H1 (cell line): Measurements from ENCODE around the gene CD1D. TPM values are rescaled to one million over a fixed set of nuclear protein-coding genes. Genes with fewer than 3 reads are reported as not detected.

ENCODE experiments used
- CTCF ChIA-PET: fragments of 300-600 bp; sonication (Branson Sonifier 250); formaldehyde crosslinking; loops from one replicate; lab custom pipeline; 2021; ENCODE audit not compliant: partially characterized antibody; lab: Charles Lee
- POLR2A ChIA-PET: fragments of 300-600 bp; sonication (Branson Sonifier 250); formaldehyde crosslinking; loops from one replicate; lab custom pipeline; 2021; ENCODE audit warnings: inconsistent platforms; ENCODE audit not compliant: partially characterized antibody; lab: Charles Lee
- DNase-seq, 2 experiments: peaks; one replicate each; pipeline versions ENCODE4 v3.0.0 to v3.0.0-alpha.2; 2010 to 2022; ENCODE audit warnings: low spot score in 2 of 2, low read depth in 1 of 2, mixed read lengths in 1 of 2
- FAIRE-seq: peaks from 2 replicates; lab custom pipeline; 2011; peaks lifted over from hg19 to GRCh38; lab: Jason Lieb, UNC
- H2AFZ ChIP-seq: 2 replicates; pipeline ENCODE4 v1.8.1; 2012; ENCODE audit warnings: low read length, inconsistent platforms
- H2AK5ac ChIP-seq: 2 replicates; pipeline ENCODE4 v1.6.1; 2013; ENCODE audit warnings: low read depth, low read length
- H2BK120ac ChIP-seq: replicated peaks from 2 replicates; pipeline ENCODE3; 2013; ENCODE audit warnings: low read depth, low read length, inconsistent platforms
- H2BK12ac ChIP-seq: 2 replicates; pipeline ENCODE4 v1.6.1; 2013; ENCODE audit warnings: low read depth, low read length
- H2BK15ac ChIP-seq: 2 replicates; pipeline ENCODE4 v1.6.1; 2013; ENCODE audit warnings: low read length
- H2BK20ac ChIP-seq: 2 replicates; pipeline ENCODE4 v1.6.1; 2013; ENCODE audit warnings: low read length
- H2BK5ac ChIP-seq: 2 replicates; pipeline ENCODE4 v1.6.1; 2013; ENCODE audit warnings: low read depth, low read length
- H3K14ac ChIP-seq: 2 replicates; pipeline ENCODE4 v1.6.1; 2013; ENCODE audit warnings: inconsistent platforms; ENCODE audit not compliant: insufficient read length
- H3K18ac ChIP-seq: 2 replicates; pipeline ENCODE4 v1.6.1; 2013; ENCODE audit warnings: low read length; ENCODE audit errors: extremely low read depth
- H3K23ac ChIP-seq: 2 replicates; pipeline ENCODE4 v1.6.1; 2013; ENCODE audit warnings: inconsistent platforms; ENCODE audit not compliant: insufficient read length
- H3K23me2 ChIP-seq: 2 replicates; pipeline ENCODE4 v1.6.1; 2013; ENCODE audit warnings: low read depth, low read length
- H3K27ac ChIP-seq: 2 replicates; pipeline ENCODE4 v1.6.1; 2011; ENCODE audit warnings: low read depth, low read length, inconsistent platforms
- H3K27me3 ChIP-seq, 4 experiments: replicated peaks in 1 of 4; 1 replicate in 1 of 4; 2 replicates in 3 of 4; pipeline versions ENCODE4 v1.6.1 to v1.8.1; 2011 to 2013; ENCODE audit warnings: low read length in 3 of 4, mild to moderate bottlenecking in 3 of 4, inconsistent platforms in 2 of 4, mixed read lengths in 2 of 4, moderate library complexity in 1 of 4; ENCODE audit not compliant: control insufficient read depth in 3 of 4, insufficient read depth in 3 of 4; ENCODE audit errors: extremely low read depth in 1 of 4
- H3K36me3 ChIP-seq, 4 experiments: 2 replicates each; pipeline versions ENCODE4 v1.6.1 to v1.8.1; 2011 to 2013; ENCODE audit warnings: mild to moderate bottlenecking in 4 of 4, low read length in 3 of 4, moderate library complexity in 2 of 4, control low read depth in 1 of 4, inconsistent platforms in 1 of 4; ENCODE audit not compliant: insufficient read depth in 4 of 4, control insufficient read depth in 2 of 4
- H3K4ac ChIP-seq: replicated peaks from 2 replicates; pipeline ENCODE3; 2013; ENCODE audit warnings: low read length, low read depth, mixed read lengths, inconsistent platforms; ENCODE audit not compliant: insufficient read length
- H3K4me1 ChIP-seq, 4 experiments: replicated peaks in 1 of 4; 1 replicate in 1 of 4; 2 replicates in 3 of 4; pipeline versions ENCODE4 v1.6.1 to v1.8.1; 2011 to 2013; ENCODE audit warnings: low read length in 3 of 4, inconsistent platforms in 2 of 4, mixed read lengths in 1 of 4; ENCODE audit not compliant: insufficient read depth in 4 of 4, control insufficient read depth in 3 of 4
- H3K4me2 ChIP-seq, 2 experiments: 2 replicates each; pipeline versions ENCODE4 v1.6.1 to v1.8.1; 2011 to 2013; ENCODE audit warnings: low read depth in 2 of 2, low read length in 2 of 2, control low read depth in 1 of 2, inconsistent platforms in 1 of 2, mild to moderate bottlenecking in 1 of 2; ENCODE audit not compliant: insufficient read depth in 1 of 2
- H3K4me3 ChIP-seq, 4 experiments: fragments of 200-600, 300-600 bp in 1 of 4; sonication (generic), shearing (Covaris generic), sonication (Bioruptor Twin) in 1 of 4; 2 replicates each; pipeline versions ENCODE4 v1.5.1 to v1.8.1; 2011 to 2016; ENCODE audit warnings: low read length in 4 of 4, low read depth in 3 of 4, control low read depth in 2 of 4, inconsistent platforms in 2 of 4, mild to moderate bottlenecking in 2 of 4, mixed read lengths in 1 of 4, moderate library complexity in 1 of 4; ENCODE audit not compliant: insufficient read depth in 2 of 4; ENCODE audit errors: extremely low read depth in 1 of 4
- H3K56ac ChIP-seq: replicated peaks from 2 replicates; pipeline ENCODE3; 2013; ENCODE audit warnings: low read depth, mild to moderate bottlenecking, mixed read lengths, low read length, inconsistent platforms; ENCODE audit not compliant: insufficient read length
- H3K79me1 ChIP-seq: 2 replicates; pipeline ENCODE4 v1.6.1; 2013; ENCODE audit warnings: low read depth, low read length, control low read depth
- H3K79me2 ChIP-seq, 2 experiments: 2 replicates each; pipeline versions ENCODE4 v1.6.1 to v1.8.1; 2012 to 2013; ENCODE audit warnings: low read length in 2 of 2, mild to moderate bottlenecking in 2 of 2, inconsistent platforms in 1 of 2; ENCODE audit not compliant: insufficient read depth in 2 of 2, control insufficient read depth in 1 of 2
- H3K9ac ChIP-seq, 4 experiments: replicated peaks in 1 of 4; 1 replicate in 1 of 4; 2 replicates in 3 of 4; pipeline versions ENCODE4 v1.6.1 to v1.8.1; 2011 to 2013; ENCODE audit warnings: low read depth in 3 of 4, low read length in 3 of 4, control low read depth in 2 of 4, mild to moderate bottlenecking in 2 of 4, moderate library complexity in 2 of 4, inconsistent platforms in 1 of 4; ENCODE audit errors: extremely low read depth in 1 of 4
- H3K9me3 ChIP-seq, 2 experiments: 2 replicates each; pipeline versions ENCODE4 v1.6.1 to v1.8.1; 2012 to 2013; ENCODE audit warnings: mild to moderate bottlenecking in 2 of 2, moderate library complexity in 2 of 2, control low read depth in 1 of 2, inconsistent platforms in 1 of 2, low read depth in 1 of 2, low read length in 1 of 2, mixed read lengths in 1 of 2; ENCODE audit not compliant: insufficient read depth in 2 of 2
- H4K20me1 ChIP-seq, 2 experiments: replicated peaks in 1 of 2; 2 replicates each; pipeline versions ENCODE3 to v1.8.1; 2011 to 2013; ENCODE audit warnings: inconsistent platforms in 2 of 2, low read length in 2 of 2, mild to moderate bottlenecking in 1 of 2; ENCODE audit not compliant: insufficient read depth in 2 of 2, control insufficient read depth in 1 of 2
- H4K5ac ChIP-seq: 2 replicates; pipeline ENCODE4 v1.6.1; 2013; ENCODE audit warnings: low read length, low read depth, mixed read lengths, inconsistent platforms; ENCODE audit not compliant: insufficient read length
- H4K8ac ChIP-seq: 2 replicates; pipeline ENCODE4 v1.8.0; 2013; ENCODE audit warnings: mild to moderate bottlenecking, moderate library complexity, low read length, inconsistent platforms; ENCODE audit not compliant: insufficient read depth; ENCODE audit errors: extremely low read depth
- H4K91ac ChIP-seq: replicated peaks from 2 replicates; pipeline ENCODE3; 2013; ENCODE audit warnings: low read length, mixed read lengths, inconsistent platforms; ENCODE audit not compliant: insufficient read length
- CBX8 ChIP-seq: fragments of 300-800, 300-1000 bp; sonication (generic); IDR thresholded peaks from 2 replicates; pipeline ENCODE4 v1.7.1; 2016; ENCODE audit warnings: low read depth, low read length, borderline replicate concordance
- CHD1 ChIP-seq: IDR thresholded peaks from 2 replicates; pipeline ENCODE4 v1.6.1; 2012; ENCODE audit warnings: low read depth, low read length, improper control_type of control experiment
- CHD2 ChIP-seq: IDR thresholded peaks from 2 replicates; pipeline ENCODE4 v1.6.1; 2012; ENCODE audit warnings: low read length, improper control_type of control experiment
- CREB1 ChIP-seq: IDR thresholded peaks from 2 replicates; pipeline ENCODE4 v1.6.1; 2012; ENCODE audit warnings: inconsistent platforms
- CTCF ChIP-seq, 3 experiments: IDR thresholded peaks; 1 replicate in 2 of 3; 2 replicates in 1 of 3; pipeline versions ENCODE4 v1.5.1 to v1.6.1; 2011; ENCODE audit warnings: low read length in 3 of 3, mild to moderate bottlenecking in 3 of 3, inconsistent platforms in 2 of 3, low read depth in 1 of 3, moderate library complexity in 1 of 3; ENCODE audit not compliant: insufficient read depth in 1 of 3; ENCODE audit errors: control extremely low read depth in 1 of 3
- EGR1 ChIP-seq: IDR thresholded peaks from 2 replicates; pipeline ENCODE4 v1.6.1; 2011; ENCODE audit warnings: low read depth, low read length, borderline replicate concordance
- HDAC6 ChIP-seq: IDR thresholded peaks from one replicate; pipeline ENCODE4 v1.7.1; 2012; ENCODE audit warnings: low read depth, mild to moderate bottlenecking, inconsistent platforms, low read length, moderate library complexity
- KDM1A ChIP-seq: fragments of 200-600, 300-600 bp; sonication (generic); IDR thresholded peaks from 2 replicates; pipeline ENCODE4 v1.7.1; 2016; ENCODE audit warnings: mild to moderate bottlenecking, low read length, borderline replicate concordance
- MAFK ChIP-seq: IDR thresholded peaks from 2 replicates; pipeline ENCODE4 v1.6.1; 2012; ENCODE audit warnings: low read depth, mild to moderate bottlenecking, improper control_type of control experiment, low read length
- POLR2AphosphoS5 ChIP-seq: IDR thresholded peaks from 2 replicates; pipeline ENCODE4 v1.6.1; 2011; ENCODE audit warnings: low read depth, low read length
- RXRA ChIP-seq: IDR thresholded peaks from 2 replicates; pipeline ENCODE4 v1.6.1; 2011; ENCODE audit warnings: low read depth, mild to moderate bottlenecking, low read length, moderate library complexity; ENCODE audit not compliant: insufficient read depth
- SRF ChIP-seq: IDR thresholded peaks from 2 replicates; pipeline ENCODE4 v1.6.1; 2011; ENCODE audit warnings: mild to moderate bottlenecking, low read depth, low read length, moderate library complexity
- TCF12 ChIP-seq: IDR thresholded peaks from 2 replicates; pipeline ENCODE4 v1.6.1; 2011; ENCODE audit warnings: low read depth, mild to moderate bottlenecking, low read length
- WGBS, 2 experiments: shearing (Covaris generic) in 1 of 2; methylation state at CpG; one replicate each; pipeline versions ENCODE4 v1.1.6 to v1.1.7; 2013 to 2015; ENCODE audit warnings: low lambda C conversion rate in 2 of 2, mixed read lengths in 2 of 2, inconsistent platforms in 1 of 2, low coverage in 1 of 2, missing lambda C conversion rate in 1 of 2; ENCODE audit not compliant: insufficient replicate concordance in 2 of 2, insufficient coverage in 1 of 2, insufficient read length in 1 of 2; ENCODE audit errors: extremely low coverage in 1 of 2, missing lambda C conversion rate in 1 of 2; 5-methylcytosine and 5-hydroxymethylcytosine counted together
- polyA plus RNA-seq, 7 experiments: library from polyadenylated mRNA; depleted of rRNA in 3 of 7; stranded (reverse) in 5 of 7; unstranded in 2 of 7; fragments of >200 nt in 5 of 7; fragments of 200-250 nt in 2 of 7; gene quantifications; 1 replicate in 5 of 7; 2 replicates in 1 of 7; 4 replicates in 1 of 7; pipeline versions ENCODE4 v1.2.1 to v1.2.3, GENCODE V29; 2011 to 2013; ENCODE audit warnings: missing spikeins in 2 of 7, mixed read lengths in 2 of 7
- total RNA-seq: library from RNA; stranded (reverse); fragmentation: NEBNext Ultra II Directional; extraction: Animal tissue kit (Norgen Biotek cat#: 25700); gene quantifications from 2 replicates; pipeline ENCODE4 v1.2.1, GENCODE V29; 2021

CD1D gene
- total and polyA plus RNA-seq, 2 of the 8 experiments (the other 6 are each of a cell fraction or from before 2014, with no cell fraction given): 1.1 to 1.6 TPM

DNA sequence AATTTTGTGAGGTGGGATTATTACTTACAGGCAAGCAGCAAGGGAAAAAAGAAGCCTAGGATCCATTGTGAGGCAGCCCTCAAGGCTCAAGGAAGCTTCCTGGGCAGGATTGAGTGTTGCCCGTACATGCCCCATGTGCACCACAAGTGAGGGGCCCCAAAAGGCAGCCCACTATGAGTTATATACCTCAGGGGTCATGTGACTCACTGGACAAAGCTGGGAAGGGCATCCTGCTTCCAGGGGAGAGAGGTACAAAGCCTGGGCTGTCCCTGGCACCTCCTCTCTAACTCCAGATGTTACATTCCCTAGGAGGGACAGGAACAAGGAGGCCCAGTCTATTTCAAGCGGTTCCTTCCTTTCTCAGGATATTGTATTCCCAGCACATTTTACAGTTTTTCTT, 34.0 kb upstream of the CD1D start:
- Histone ChIP-seq H2AFZ (no peak overlapping the region), H3K9me3 (no peaks in the 10 kb centered on the region), H4K5ac (no peak overlapping the region), H2BK15ac (no peak overlapping the region), H3K14ac (no peak overlapping the region), H2BK120ac (no peak overlapping the region), H3K23me2 (peaks cover 4% of the 10 kb centered on the region), H3K27ac (no peak overlapping the region), H2AK5ac (no peak overlapping the region), H2BK12ac (no peak overlapping the region), H3K27me3 (peaks cover 0 to 13% (median 5%) of the 10 kb centered on the region in 4 experiments; a peak in 4 of 7 replicates), H4K20me1 (no peaks in the 10 kb centered on the region), H3K4me3 (no peak overlapping the region), H3K79me2 (no peaks in the 10 kb centered on the region), H3K18ac (no peak overlapping the region), H3K79me1 (no peaks in the 10 kb centered on the region), H3K4me2 (no peak overlapping the region), H3K36me3 (no peaks in the 10 kb centered on the region), H4K8ac (no peak overlapping the region), H3K23ac (no peak overlapping the region), H3K56ac (no peak overlapping the region), H2BK5ac (no peak overlapping the region), H4K91ac (no peak overlapping the region), H3K9ac (no peak overlapping the region), H3K4ac (no peak overlapping the region), H2BK20ac (no peak overlapping the region), H3K4me1 (no peaks in the 10 kb centered on the region; a peak in 2 of 7 replicates)
- ChIA-PET CTCF (interaction anchor here (0.9 to 1.0 kb wide), 2 partner anchors 21 to 49 kb away, joined by 3 read pairs; no protein-coding TSS in a partner anchor), POLR2A (interaction anchor here (1.0 kb wide), 1 partner anchor 98 kb away, joined by 3 read pairs; no protein-coding TSS in a partner anchor)
- no peak for DNase-seq
- FAIRE-seq: no peak
- 75% methylated on average over 2 of the region's 2 CpGs; no CpG with 5 or more reads in 1 of the 2 experiments for WGBS, 2 experiments
- TF ChIP-seq CHD2: no peak
- no peak for TF ChIP-seq CBX8
- no peak for TF ChIP-seq SRF
- no peak for TF ChIP-seq EGR1
- TF ChIP-seq MAFK: no peak
- TF ChIP-seq HDAC6: no peak
- no peak for TF ChIP-seq POLR2AphosphoS5
- TF ChIP-seq CREB1: no peak
- no peak for TF ChIP-seq CTCF (IDR thresholded peaks at IDR 0.05; ENCODE audit: control extremely low read depth in 1 of 3, insufficient read depth in 1 of 3, low read depth in 1 of 3, low read length in 3 of 3)
- TF ChIP-seq KDM1A: no peak
- TF ChIP-seq TCF12: no peak
- no peak for TF ChIP-seq CHD1
- no peak for TF ChIP-seq RXRA
